GM11168 (cell line): ENCODE measurements around the gene NTRK3.

Experiments used
- in situ Hi-C: fragments of 300-500 bp; cut with MboI; formaldehyde crosslinking; loops from one replicate; pipeline ENCODE4 v1.12.0; 2022; ENCODE audit warnings: low sequenced_read_pairs; ENCODE audit not compliant: unreplicated experiment

The NTRK3 gene

DNA sequence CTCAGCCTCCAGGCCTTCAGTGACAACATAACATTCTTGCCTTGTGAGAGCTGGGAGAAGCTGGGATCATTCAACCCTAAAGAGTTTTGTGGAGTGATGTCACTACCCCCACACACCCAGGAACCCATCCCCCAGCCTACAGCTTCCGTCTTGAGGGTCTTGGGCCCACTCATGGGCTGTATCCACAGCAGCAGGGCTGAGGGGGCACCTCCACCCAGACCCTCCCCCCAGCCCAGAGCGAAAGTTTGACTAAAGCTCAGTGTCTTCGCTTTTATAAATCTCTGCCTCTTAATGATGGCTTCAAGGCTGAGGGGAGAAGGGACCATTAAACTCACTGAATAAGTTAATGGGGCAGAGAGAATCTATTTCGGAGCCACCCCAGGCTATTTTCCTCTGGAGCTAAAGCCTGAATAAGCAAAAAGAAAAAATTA, 23.8 kb downstream of the NTRK3 start:
- in situ Hi-C loops = no loop called here

DNA sequence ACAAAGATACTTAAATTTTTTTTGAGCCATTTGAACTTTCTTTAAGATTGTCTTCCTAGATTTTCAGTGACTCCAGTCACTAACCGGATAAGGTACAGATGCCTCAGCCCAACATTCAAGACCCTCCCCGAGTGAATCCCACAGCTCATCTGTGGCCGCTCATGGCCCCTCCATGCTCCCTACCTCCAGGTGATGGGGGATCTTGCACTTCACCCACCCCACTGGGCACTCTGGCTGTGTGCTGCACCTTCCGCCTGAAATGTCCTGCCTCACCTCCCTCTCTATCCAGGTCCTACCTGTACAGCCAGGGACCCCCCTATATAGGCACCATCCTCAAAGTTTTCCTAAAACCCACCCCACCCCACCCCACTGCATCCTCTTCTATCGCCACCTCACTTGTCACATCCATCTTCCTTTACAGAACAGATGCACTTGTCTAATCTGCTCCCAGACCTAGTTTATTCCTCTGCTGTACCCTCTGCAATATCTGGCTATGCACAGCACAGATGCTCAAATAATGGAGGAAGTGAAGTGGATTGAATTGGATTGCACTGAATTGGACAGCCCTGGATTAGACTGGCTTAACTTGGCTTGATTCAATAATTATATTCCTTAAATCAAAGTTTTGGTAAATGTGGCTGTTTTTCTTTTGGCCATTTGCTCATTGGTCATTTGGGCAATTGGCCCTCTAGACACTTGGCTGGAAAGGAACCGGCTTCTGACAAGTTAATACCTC, 24.5 kb downstream of the NTRK3 start:
- in situ Hi-C loops = no loop called here

DNA sequence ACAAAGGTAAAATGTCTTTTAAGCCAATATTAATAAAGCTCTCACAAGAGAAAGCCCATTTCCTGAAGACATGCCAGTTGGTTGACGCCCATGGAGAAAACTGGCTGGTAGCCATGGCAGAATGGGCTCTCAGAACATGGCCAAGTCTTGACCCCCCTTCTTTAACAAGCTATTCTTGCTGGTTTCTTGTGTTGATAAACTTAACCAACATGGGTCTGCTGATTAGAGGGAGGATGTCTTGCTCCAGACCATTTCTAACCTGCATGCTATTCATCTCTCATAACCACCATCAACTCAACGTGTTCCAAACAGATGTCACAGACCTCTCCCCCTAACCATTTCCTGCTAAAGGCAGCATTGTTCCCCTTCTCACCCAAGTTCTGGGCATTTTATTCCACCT, 25.7 kb downstream of the NTRK3 start:
- in situ Hi-C loops = no loop called here

DNA sequence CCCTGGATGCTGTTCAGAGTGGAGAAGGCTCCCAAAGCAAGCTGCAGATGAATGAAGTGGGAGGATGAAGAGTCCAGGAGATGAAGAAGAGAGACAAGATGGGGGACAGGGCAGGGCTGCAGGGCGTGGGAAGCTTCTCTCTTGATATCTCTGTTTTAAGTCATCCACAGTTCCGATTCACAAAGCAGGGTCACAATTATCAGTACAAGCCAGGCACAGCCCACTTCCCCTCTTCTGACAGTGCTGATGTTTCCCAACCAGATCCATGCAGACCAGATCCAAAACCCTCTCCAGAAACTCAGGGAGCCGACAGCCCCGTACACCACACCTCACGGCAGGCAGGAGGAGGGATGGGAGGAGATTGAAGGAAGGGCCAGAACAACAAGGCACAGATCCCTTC, 31.1 kb downstream of the NTRK3 start:
- in situ Hi-C loops = no loop called here

DNA sequence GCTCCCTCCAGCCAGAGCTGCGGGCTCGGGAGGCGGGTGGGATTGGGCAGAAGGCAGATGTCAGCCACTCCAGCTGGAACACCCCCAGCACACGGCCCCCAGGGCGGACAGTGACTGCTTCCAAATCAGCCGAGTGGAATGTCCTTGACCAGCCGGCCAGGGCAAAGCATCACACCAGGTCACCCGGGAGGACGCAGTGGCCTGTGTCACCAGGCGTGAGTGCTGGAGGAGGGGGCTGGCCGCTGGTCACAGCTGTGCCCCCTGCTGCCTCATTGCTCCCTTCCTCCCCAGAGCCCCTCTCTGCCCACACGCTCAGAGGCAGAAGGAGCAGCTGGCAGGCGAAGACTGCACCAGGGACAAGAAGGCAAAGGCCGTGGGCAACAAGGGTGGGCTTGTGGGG, 33.5 kb downstream of the NTRK3 start:
- in situ Hi-C loops = no loop called here

DNA sequence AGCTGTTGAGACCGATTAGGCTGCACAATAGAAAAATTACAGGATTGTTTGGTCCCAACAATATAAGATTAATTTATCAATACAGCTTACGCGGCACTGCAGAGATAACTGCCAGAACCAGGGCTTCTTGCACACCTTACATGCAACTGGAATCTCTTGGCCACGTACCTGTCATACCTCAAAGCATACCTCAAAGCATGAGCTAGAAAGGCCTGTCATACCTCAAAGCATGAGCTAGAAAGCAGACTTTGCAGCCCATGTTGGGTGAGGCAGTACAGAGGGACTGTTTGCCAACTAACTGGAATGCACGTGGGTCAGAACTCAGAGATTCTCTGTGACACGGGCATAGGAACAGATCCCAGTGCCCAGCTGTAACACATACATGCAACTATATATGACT, 34.7 kb downstream of the NTRK3 start:
- in situ Hi-C loops = no loop called here

DNA sequence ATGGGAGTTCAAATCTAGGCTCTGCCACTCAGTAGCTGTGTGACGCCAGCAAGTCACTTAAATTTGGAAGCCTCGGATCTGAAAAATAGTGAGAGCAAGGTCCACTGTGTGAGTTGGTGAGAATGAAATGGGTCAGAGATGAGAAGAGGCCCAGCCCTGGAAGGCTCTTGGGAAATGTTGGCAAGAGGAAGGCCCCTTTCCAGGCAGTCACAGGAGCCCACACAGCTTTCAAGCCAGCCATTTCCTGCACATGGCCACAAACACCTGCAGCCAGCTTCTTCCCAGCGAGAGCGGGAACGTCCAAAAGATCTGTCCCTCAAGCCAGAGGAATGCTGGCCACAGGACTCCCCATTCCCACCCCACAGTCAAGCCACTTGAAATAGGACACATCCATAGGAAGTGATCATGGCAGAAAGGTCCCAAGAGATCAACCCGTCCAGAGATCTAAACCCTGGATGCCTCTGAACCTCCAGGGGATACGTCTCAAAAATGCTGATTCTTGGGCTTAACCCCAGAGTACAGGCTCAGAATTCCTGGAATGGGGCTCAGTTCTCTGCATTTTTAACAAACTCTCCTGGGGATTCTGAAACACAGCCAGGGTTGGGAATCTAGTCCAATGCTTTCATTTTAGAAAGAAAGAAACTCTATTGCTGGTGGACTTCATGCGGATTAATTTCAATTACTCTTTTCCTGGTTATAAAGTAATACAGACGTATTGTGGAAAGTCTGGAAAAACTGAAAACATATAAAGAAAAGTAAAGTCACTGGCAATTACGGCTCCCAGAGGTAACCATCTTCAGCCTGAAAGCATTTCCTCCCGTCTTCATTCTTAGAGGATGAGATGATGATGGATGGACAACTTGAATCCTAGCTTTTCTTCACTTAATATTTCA, 35.9 kb downstream of the NTRK3 start:
- in situ Hi-C loops = no loop called here

DNA sequence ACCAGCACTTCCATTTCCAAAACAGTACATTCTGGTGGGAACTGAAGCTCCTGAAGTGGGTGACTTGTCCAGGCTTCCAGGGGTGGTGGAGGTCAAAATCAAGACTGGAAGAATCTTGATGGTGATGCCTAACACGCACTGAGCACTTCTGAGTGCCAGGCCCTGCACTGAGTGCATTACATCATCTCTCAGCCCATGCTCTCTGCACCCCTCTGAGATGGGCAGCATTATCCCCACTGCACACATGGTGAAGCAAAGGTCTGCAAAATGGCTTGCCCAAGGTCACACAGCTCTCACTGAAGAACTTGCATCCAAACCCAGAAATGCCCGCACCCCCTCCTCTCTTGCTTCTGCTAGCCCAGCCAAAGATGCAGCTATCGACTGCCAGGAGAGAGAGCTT, 36.9 kb downstream of the NTRK3 start:
- in situ Hi-C loops = no loop called here

DNA sequence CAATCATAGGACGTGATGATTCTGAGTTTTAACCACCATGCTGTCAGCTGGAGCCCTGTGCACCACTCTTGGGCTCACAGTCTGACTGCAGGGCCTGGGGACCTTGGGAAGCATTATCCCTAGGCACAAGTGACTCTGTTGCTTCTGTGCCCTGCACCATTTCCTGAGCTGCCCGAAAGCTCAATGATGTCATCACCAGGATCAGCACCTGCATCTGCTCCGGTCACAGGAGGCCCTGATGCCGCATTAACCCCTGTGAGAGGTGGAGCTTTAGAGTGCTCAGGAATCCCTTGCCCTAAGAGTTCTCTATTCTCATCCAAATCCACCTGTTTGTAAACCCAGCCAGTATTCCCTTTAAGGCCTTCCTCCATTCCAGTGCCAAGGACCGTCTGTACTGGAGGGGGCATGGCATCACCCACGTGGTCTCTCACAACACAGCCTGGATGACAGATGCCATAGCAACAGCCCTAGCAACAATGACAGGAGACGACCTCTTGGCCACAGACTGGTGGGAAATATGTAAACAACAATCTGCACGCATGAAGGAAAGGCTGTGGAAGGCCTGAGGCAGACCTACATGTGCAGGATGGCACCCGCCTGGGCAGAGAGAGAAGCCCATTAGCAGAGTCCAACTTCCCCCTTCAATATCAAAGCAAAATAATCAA, 37.9 kb downstream of the NTRK3 start:
- in situ Hi-C loops = no loop called here

DNA sequence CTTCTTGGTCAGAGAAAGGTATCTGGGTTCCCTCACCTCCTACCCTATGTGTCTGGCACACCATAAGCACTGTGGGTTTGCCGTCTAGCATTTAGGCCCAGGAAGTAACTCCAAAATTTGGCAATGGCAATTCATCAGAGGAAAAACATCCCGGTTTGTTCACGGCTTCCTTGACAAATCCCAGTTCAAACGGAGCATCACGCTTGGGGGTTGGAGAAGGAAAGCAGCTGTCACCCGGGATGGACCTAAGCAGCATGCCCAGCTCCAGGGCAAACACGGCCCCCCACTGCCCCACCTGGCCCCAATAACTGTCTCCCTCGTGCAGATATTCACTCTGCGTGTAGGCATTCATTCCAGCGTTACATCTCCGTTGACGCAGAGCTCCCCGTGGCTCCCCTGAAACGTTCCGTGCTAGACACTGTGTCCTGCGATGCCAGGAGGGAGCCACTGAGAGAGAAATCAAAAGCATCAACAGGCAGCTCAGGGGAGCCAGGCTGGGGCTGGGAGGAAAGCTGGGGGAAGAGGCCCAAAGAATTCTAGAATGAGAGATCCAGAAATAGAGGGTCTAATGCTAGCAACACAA, 41.4 kb downstream of the NTRK3 start:
- in situ Hi-C loops = no loop called here

DNA sequence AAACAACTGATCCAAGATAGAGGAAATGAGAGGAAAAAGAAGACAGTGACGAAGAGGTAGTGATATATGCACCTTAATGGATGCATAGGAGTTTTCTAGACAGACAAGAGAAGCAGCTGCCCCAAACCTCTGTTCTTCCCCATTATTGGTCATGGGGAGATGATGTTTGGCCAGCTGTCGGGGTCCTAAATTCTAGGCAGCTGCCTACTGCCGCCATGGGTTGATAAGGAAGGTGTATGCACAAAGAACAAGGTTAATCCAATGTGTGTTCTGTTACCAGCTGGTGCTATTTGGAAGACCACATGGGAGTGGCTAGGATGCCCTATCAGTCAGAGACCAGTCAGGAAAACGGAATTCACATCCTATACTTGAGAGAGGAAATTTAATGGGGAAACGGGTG, 47.4 kb downstream of the NTRK3 start:
- in situ Hi-C loops = no loop called here

DNA sequence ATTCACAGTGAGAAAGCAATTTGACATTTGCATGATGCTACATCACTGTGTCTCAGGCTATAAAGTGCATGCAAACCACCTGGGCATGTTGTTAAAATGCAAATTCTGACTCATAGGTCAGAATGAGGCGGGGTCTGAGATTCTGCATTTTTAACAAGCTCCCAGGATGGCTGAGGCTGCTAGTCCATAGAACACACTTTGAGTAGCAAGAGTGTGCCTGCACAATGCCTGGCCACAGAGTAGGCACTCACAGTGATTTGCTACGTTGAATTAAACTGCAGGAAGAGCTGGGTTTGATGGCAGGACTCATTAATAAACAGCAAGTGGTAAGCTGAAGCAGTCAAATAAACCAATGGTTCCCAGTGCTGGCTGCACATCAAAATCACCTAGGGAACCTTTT, 48.1 kb downstream of the NTRK3 start:
- in situ Hi-C loops = no loop called here

DNA sequence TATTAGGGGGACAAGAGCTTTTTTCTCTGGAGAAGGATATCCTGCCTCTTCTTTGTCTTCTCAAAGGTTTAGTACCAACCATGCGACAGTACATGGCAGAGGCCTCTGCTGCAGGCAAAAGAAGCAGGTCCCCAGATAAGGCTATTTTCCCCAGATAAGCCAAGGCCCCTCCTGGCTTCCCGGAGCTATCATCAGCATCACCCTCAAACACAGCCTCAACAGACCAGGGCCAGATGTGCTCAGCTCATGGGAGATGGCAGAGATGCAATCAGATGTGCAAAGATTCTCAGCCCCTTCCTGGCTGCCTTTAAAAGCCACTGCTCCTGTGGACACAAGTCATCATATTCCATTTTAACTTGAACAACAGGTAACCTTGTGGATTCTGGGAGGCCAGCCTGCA, 49.0 kb downstream of the NTRK3 start:
- in situ Hi-C loops = no loop called here

DNA sequence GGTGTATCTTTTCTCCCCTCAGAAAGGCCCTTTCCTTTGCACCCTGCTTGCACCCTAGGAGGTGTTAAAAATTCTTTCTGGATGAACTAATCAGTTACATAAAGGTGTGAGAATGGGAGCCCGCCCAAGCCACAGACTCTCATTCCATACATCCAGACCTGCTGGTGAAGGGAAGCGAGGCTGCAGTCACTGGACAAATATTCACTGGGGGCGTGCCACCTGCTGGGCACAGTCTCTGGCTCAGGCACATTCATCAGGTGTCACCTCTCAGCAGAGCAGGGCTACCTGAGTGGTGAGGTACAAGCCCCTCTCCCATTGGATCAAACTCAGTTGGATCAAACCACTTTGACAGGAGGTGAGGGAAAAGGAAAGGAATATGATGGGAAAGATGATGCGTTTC, 52.0 kb downstream of the NTRK3 start:
- in situ Hi-C loops = no loop called here

DNA sequence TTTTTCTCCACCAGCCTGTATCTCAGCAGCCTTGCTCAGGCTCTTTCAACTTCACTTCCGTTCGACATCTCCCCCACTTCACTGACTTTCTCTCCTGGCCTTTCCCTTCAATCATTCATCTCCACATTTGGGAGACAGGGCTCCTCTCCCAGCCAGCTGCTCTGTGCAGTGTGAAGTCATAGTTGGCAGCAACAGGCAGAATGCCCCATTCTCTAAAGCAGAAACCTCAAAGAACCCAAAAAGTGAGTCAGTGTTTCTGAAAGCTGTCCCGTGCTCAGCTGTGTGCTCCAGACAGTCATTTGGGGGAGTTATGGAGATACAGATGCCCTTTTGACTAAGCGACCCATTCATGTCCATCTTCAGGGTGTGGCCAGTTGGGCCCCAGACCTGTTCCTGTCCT, 54.3 kb downstream of the NTRK3 start:
- in situ Hi-C loops = no loop called here

DNA sequence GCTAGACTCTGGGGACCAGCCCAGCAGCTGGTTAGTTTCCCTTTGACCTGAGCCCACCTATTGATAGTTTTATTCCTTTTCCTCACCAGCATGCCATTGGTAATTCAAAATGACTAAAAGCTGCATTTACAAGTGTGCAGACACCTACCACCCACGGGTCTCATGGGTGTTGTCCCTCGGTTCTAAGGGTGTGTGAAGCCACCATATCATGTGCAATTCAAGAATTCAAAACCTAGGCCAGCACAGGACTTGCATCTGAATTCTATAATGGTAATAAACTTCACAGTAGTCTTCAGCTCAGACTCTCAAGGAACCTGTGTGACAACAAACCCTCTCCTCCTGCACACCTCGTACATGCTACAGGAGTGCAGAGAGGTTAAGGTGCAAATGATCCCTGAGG, 55.3 kb downstream of the NTRK3 start:
- in situ Hi-C loops = no loop called here

DNA sequence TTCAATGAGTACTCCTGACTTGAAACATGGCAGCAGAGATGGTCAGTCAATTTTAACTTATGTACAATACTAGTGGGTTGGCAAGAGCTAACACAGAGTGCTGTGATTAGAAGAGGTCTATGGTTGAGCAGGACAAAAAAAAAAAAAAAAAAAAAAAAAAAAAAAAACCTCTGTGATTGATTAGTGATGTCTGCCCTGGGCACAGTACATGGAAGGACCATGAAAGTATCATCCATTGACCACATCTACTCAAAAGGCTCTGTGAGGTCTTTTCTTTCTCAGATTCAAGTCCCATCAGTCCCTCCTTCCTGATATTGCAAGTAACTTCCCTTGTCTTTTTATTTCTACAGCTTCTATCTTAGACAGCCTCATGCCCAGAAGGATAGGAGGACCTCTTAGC, 59.6 kb downstream of the NTRK3 start:
- in situ Hi-C loops = no loop called here

DNA sequence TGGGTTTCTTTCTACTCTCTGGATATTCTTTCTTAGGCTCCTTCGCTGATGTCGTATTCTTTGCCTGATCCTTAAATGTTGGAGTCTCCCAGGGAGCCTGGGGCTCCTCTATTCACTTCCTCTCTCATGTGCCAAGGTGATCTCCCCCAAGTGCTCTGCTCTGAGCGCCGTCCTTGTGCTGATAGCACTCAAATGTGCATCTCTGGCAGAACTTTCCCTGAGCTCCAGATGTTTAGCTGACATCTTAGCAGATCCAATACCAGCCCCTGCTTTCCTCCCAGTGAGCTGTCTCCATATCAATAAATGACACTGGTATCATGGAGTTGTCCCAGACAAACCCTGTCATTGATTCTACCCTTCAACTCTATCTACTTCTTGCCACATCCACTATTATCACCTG, 62.4 kb downstream of the NTRK3 start:
- in situ Hi-C loops = no loop called here

DNA sequence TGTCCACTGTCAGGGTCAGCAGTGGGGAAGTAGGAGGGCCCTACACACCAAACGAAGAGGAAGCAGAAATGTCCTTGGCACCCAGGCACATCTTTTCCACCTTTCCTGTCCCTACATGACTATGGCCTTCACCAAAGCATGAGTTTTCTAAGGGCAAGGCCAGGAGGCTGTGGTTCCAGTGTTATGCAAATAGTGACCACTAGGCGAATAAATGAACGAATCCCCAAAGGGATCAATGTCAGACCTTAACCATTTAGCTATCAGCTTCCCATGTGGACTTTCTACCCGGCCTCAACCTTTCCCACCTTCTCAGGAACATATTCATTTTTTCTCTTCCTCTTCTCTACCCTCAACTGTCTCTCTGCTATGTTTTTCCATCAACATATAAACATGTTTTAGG, 63.1 kb downstream of the NTRK3 start:
- in situ Hi-C loops = no loop called here

DNA sequence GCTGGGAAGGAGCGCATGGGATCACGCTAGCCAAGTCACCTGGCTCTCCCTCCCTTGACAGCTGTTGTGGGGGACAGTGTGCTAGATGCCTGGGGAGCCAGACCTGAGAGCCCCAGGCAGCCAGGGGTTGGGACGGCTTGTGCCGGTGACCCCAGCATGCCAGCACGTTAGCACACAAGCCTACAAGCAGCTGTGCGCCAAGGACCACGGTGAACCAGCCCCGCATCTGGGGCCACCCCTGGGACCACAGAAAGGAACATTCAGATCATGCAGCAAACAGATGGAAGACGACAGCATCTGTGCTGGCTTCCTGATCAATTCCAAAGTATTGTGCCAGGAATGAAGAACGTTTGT, 64.8 kb downstream of the NTRK3 start:
- in situ Hi-C loops = no loop called here

DNA sequence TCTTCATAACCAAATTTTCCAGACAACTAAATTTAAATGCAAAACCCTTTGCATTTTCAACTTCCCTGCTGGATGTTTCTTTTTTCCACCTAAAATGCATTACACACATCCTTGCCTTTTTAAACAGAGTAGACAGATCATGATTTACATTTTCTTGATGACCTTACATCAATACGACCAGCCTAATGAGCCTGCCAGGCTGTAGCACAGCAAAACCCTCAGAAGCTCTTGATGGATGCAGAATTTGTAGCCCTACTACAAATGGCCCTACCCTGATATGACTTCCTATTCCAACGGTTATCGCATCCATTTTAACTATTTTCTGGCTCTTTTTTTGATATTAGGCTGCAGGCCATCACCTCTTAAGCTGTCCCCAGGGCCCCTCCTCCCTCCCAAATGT, 66.3 kb downstream of the NTRK3 start:
- in situ Hi-C loops = no loop called here
